A549 (cell line): ENCODE data around the gene SNAI3. TPM values are rescaled to one million over a fixed set of nuclear protein-coding genes. Genes with fewer than 3 reads are reported as not detected.

Experiments
- ATAC-seq, 2 experiments: fragments of 200-7000 bp in 1 of 2; fragments of >200 bp in 1 of 2; cut with Nextera tagmentation in 1 of 2; cut with Tn5 transposase in 1 of 2; 3 replicates each; pipeline versions ENCODE4 v1.8.0 to v1.9.1; 2018 to 2020; ENCODE audit warnings: mild to moderate bottlenecking in 1 of 2, moderate library complexity in 1 of 2
- CTCF ChIA-PET: fragments of 300-600 bp; sonication (Branson Sonifier 250); formaldehyde crosslinking; extraction: SDS; loops from one replicate; lab custom pipeline; 2021; ENCODE audit warnings: antibody characterized with exemption, inconsistent platforms; lab: Yijun Ruan, JAX
- POLR2A ChIA-PET: fragments of 350-600 bp; formaldehyde crosslinking; extraction: SDS; loops from one replicate; lab custom pipeline; 2021; ENCODE audit warnings: antibody characterized with exemption, inconsistent platforms; lab: Yijun Ruan, JAX
- DNase-seq, 2 experiments: peaks; one replicate each; pipeline versions ENCODE4 v3.0.0 to v3.0.0-alpha.2; 2011 to 2016; ENCODE audit warnings: low read depth in 1 of 2, low spot score in 1 of 2
- FAIRE-seq: peaks from 2 replicates; lab custom pipeline; 2011; peaks lifted over from hg19 to GRCh38; lab: Jason Lieb, UNC
- H3K27ac ChIP-seq, 2 experiments: fragments of >200 bp; sonication (Bioruptor Twin); formaldehyde crosslinking; 3 replicates each; pipeline ENCODE4 v1.5.1; 2016 to 2017
- H3K4me1 ChIP-seq: fragments of >200 bp; sonication (Bioruptor Twin); formaldehyde crosslinking; 3 replicates; pipeline ENCODE4 v1.6.1; 2016
- H3K4me2 ChIP-seq: fragments of >200 bp; sonication (Bioruptor Twin); formaldehyde crosslinking; 3 replicates; pipeline ENCODE4 v1.6.1; 2016
- H3K4me3 ChIP-seq: fragments of >200 bp; sonication (Bioruptor Twin); formaldehyde crosslinking; 3 replicates; pipeline ENCODE4 v1.5.1; 2016
- H3K9me3 ChIP-seq: fragments of >200 bp; sonication (Bioruptor Twin); formaldehyde crosslinking; 3 replicates; pipeline ENCODE4 v1.6.1; 2016
- BHLHE40 ChIP-seq: IDR thresholded peaks from 2 replicates; pipeline ENCODE4 v1.6.1; 2012; ENCODE audit warnings: low read depth, low read length, inconsistent platforms
- CBX8 ChIP-seq: fragments of 200-600 bp; sonication (generic); IDR thresholded peaks from 2 replicates; pipeline ENCODE4 v1.6.1; 2016
- CHD4 ChIP-seq: fragments of 200-600 bp; sonication (generic); IDR thresholded peaks from 2 replicates; pipeline ENCODE4 v1.6.1; 2016; ENCODE audit warnings: antibody characterized with exemption, mild to moderate bottlenecking, borderline replicate concordance
- CTCF ChIP-seq: fragments of >200 bp; sonication (Bioruptor Twin); formaldehyde crosslinking; IDR thresholded peaks from 3 replicates; pipeline ENCODE4 v1.5.1; 2016
- EP300 ChIP-seq, 2 experiments: fragments of >200 bp; sonication (Bioruptor Twin); formaldehyde crosslinking; IDR thresholded peaks; 2 replicates in 1 of 2; 3 replicates in 1 of 2; pipeline ENCODE4 v1.6.1; 2016 to 2017
- HES2 ChIP-seq: fragments of >200 bp; sonication (Bioruptor Twin); formaldehyde crosslinking; IDR thresholded peaks from 2 replicates; pipeline ENCODE4 v1.6.1; 2016
- HMGXB4 ChIP-seq: fragments of 250-450 bp; sonication (Bioruptor Pico); IDR thresholded peaks from 2 replicates; pipeline ENCODE4 v1.5.0; 2021; ENCODE audit warnings: mild to moderate bottlenecking, moderate library complexity, borderline replicate concordance
- JUN ChIP-seq, 2 experiments: fragments of >200 bp; sonication (Bioruptor Twin); formaldehyde crosslinking; IDR thresholded peaks; 2 replicates in 1 of 2; 3 replicates in 1 of 2; pipeline ENCODE4 v1.6.1; 2016 to 2017
- KDM1A ChIP-seq: fragments of 200-600 bp; sonication (generic); IDR thresholded peaks from 2 replicates; pipeline ENCODE4 v1.6.1; 2016; ENCODE audit warnings: low read depth, mild to moderate bottlenecking
- KDM5A ChIP-seq: fragments of 200-600 bp; sonication (generic); IDR thresholded peaks from 2 replicates; pipeline ENCODE4 v1.6.1; 2016; ENCODE audit warnings: antibody characterized with exemption, mild to moderate bottlenecking
- MYC ChIP-seq: IDR thresholded peaks from 2 replicates; pipeline ENCODE4 v1.6.1; 2012; ENCODE audit warnings: mild to moderate bottlenecking, inconsistent platforms, low read length, improper control_type of control experiment, borderline replicate concordance
- NFE2L2 ChIP-seq: fragments of 150-350 bp; conservative IDR thresholded peaks from 2 replicates; pipeline ENCODE4 v1.6.1; 2014; ENCODE audit warnings: low read length
- PBX3 ChIP-seq: IDR thresholded peaks from 2 replicates; pipeline ENCODE4 v1.6.1; 2012
- PHF8 ChIP-seq: fragments of 200-600 bp; sonication (generic); IDR thresholded peaks from 2 replicates; pipeline ENCODE4 v1.6.1; 2016; ENCODE audit warnings: low read depth, mild to moderate bottlenecking, antibody characterized with exemption, moderate library complexity, borderline replicate concordance
- POLR2A ChIP-seq: IDR thresholded peaks from 2 replicates; pipeline ENCODE4 v1.6.1; 2012; ENCODE audit warnings: mild to moderate bottlenecking, low read length
- POLR2AphosphoS2 ChIP-seq: conservative IDR thresholded peaks from 2 replicates; pipeline ENCODE4 v1.6.1; 2012; ENCODE audit warnings: low read length, improper control_type of control experiment, inconsistent platforms
- RAD21 ChIP-seq, 2 experiments: fragments of >200 bp in 1 of 2; sonication (Bioruptor Twin) in 1 of 2; formaldehyde crosslinking in 1 of 2; IDR thresholded peaks in 1 of 2; conservative IDR thresholded peaks in 1 of 2; 2 replicates in 1 of 2; 3 replicates in 1 of 2; pipeline ENCODE4 v1.6.1; 2012 to 2018; ENCODE audit warnings: inconsistent platforms in 1 of 2
- RFX5 ChIP-seq: fragments of 450-650 bp; IDR thresholded peaks from 2 replicates; pipeline ENCODE4 v1.7.1; 2014; ENCODE audit warnings: antibody characterized with exemption, mild to moderate bottlenecking, moderate library complexity
- RNF2 ChIP-seq: fragments of 200-600 bp; sonication (generic); IDR thresholded peaks from 2 replicates; pipeline ENCODE4 v1.6.1; 2016; ENCODE audit warnings: low read depth, mild to moderate bottlenecking, antibody characterized with exemption, moderate library complexity, borderline replicate concordance
- TFCP2L1 ChIP-seq: fragments of 250-450 bp; sonication (Bioruptor Pico); IDR thresholded peaks from 2 replicates; pipeline ENCODE4 v1.5.0; 2021; ENCODE audit warnings: mild to moderate bottlenecking
- TP53 ChIP-seq: fragments of 250-450 bp; sonication (Bioruptor Pico); IDR thresholded peaks from 2 replicates; pipeline ENCODE4 v1.5.0; 2021; ENCODE audit warnings: mild to moderate bottlenecking, moderate library complexity
- USF2 ChIP-seq: fragments of 450-650 bp; IDR thresholded peaks from 2 replicates; pipeline ENCODE4 v1.6.1; 2014; ENCODE audit warnings: antibody characterized with exemption
- WGBS: methylation state at CpG from one replicate; pipeline ENCODE4 v1.1.6; 2017; ENCODE audit errors: missing lambda C conversion rate; 5-methylcytosine and 5-hydroxymethylcytosine counted together
- polyA plus RNA-seq, 4 experiments: library from polyadenylated mRNA; depleted of rRNA in 3 of 4; stranded (reverse); fragments of >200 nt; fragmentation: RNase III in 1 of 4; extraction: RNeasy Plus Mini Kit Qiagen cat#74134 plus additional on column Dnase treatment in 1 of 4; gene quantifications; 2 replicates in 3 of 4; 3 replicates in 1 of 4; pipeline ENCODE4 v1.2.3, GENCODE V29; 2011 to 2017

SNAI3 gene
- polyA plus RNA-seq, 2 of the 4 experiments (the other 2 are of a cell fraction) = not detected

- H3K9me3 ChIP-seq = no peaks in the 10 kb centered on the region
- CTCF ChIA-PET = interaction anchor here (0.6 to 1.1 kb wide), 2 partner anchors 70 to 211 kb away, joined by 3 read pairs; no protein-coding TSS in a partner anchor
- FAIRE-seq (no peak), DNase-seq (no peak), ATAC-seq (no peak)
- H3K4me3 ChIP-seq = no peak overlapping the region
- POLR2A ChIA-PET = no interaction called here
- WGBS = 86% methylated on average over 21 of the region's 28 CpGs
- no peak overlapping the region for H3K4me2 ChIP-seq
- no peak overlapping the region for H3K27ac ChIP-seq
- TF ChIP-seq JUN (IDR thresholded peaks at IDR 0.05) (no peak), BHLHE40 (no peak), CHD4 (no peak), RFX5 (no peak), RNF2 (no peak), KDM1A (no peak), KDM5A (no peak)
- peaks cover 17% of the 10 kb centered on the region for H3K4me1 ChIP-seq
Measured at GRCh38 chr16:88654363-88655052, 31.8 kb downstream of the SNAI3 start.

GRCh38 chr16:88653596-88654362 lies 32.5 kb downstream of the SNAI3 start:
- H3K4me3 ChIP-seq = no peak overlapping the region
- ChIA-PET POLR2A (no interaction called here), CTCF (interaction anchor here (1.0 to 1.1 kb wide), 2 partner anchors 20 to 69 kb away, joined by 3 read pairs; no protein-coding TSS in a partner anchor)
- FAIRE-seq = no peak
- H3K27ac ChIP-seq = no peak overlapping the region
- H3K4me2 ChIP-seq = no peak overlapping the region
- DNase-seq = no peak
- H3K4me1 ChIP-seq = peaks cover 21% of the 10 kb centered on the region
- ATAC-seq = no peak
- no peaks in the 10 kb centered on the region for H3K9me3 ChIP-seq
- WGBS = 82% methylated on average over 26 of the region's 32 CpGs
- TF ChIP-seq CTCF (no peak), EP300 (IDR thresholded peaks at IDR 0.05) (no peak), POLR2A (no peak), CBX8 (no peak), KDM1A (no peak), RAD21 (conservative IDR thresholded peaks at IDR 0.05 in 1 of 2, IDR thresholded peaks at IDR 0.05 in 1 of 2) (no peak), HES2 (no peak), MYC (no peak), USF2 (no peak), RFX5 (no peak), POLR2AphosphoS2 (no peak), TFCP2L1 (CRISPR knock-in tag) (no peak), TP53 (no peak), PHF8 (no peak), NFE2L2 (no peak), PBX3 (no peak), HMGXB4 (no peak)
